ENCODE results near the gene LIN28B.

The LIN28B gene

GRCh38 chr6:104955927-104956730 is 778 bp upstream of the LIN28B start (continued):
- TF ChIP-seq PRDM2 (tag by site-specific recombination; IDR thresholded peaks at IDR 0.05; ENCODE audit: borderline replicate concordance): no peak
- no peak for TF ChIP-seq ATF2 (tag by site-specific recombination; IDR thresholded peaks at IDR 0.05; ENCODE audit: low read depth)
- TF ChIP-seq ZNF184 (tag by site-specific recombination; IDR thresholded peaks at IDR 0.05): no peak
- TF ChIP-seq, protein P1, sequence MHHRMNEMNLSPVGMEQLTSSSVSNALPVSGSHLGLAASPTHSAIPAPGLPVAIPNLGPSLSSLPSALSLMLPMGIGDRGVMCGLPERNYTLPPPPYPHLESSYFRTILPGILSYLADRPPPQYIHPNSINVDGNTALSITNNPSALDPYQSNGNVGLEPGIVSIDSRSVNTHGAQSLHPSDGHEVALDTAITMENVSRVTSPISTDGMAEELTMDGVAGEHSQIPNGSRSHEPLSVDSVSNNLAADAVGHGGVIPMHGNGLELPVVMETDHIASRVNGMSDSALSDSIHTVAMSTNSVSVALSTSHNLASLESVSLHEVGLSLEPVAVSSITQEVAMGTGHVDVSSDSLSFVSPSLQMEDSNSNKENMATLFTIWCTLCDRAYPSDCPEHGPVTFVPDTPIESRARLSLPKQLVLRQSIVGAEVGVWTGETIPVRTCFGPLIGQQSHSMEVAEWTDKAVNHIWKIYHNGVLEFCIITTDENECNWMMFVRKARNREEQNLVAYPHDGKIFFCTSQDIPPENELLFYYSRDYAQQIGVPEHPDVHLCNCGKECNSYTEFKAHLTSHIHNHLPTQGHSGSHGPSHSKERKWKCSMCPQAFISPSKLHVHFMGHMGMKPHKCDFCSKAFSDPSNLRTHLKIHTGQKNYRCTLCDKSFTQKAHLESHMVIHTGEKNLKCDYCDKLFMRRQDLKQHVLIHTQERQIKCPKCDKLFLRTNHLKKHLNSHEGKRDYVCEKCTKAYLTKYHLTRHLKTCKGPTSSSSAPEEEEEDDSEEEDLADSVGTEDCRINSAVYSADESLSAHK (tag by site-specific recombination; IDR thresholded peaks at IDR 0.05): no peak
- no peak for TF ChIP-seq ZNF140 (tag by site-specific recombination; IDR thresholded peaks at IDR 0.05)
- TF ChIP-seq ZNF626 (tag by site-specific recombination; IDR thresholded peaks at IDR 0.05): no peak
- no peak for TF ChIP-seq ZNF426 (tag by site-specific recombination; IDR thresholded peaks at IDR 0.05)
- no peak for TF ChIP-seq ZNF112 (tag by site-specific recombination; IDR thresholded peaks at IDR 0.05)
- no peak for TF ChIP-seq ZNF138 (tag by site-specific recombination; IDR thresholded peaks at IDR 0.05; ENCODE audit: borderline replicate concordance)
- no peak for TF ChIP-seq ZNF555 (tag by site-specific recombination; conservative IDR thresholded peaks at IDR 0.05)
- no peak for TF ChIP-seq ZBTB44 (tag by site-specific recombination; IDR thresholded peaks at IDR 0.05)
- TF ChIP-seq ZNF423 (tag by site-specific recombination; IDR thresholded peaks at IDR 0.05): no peak
- TF ChIP-seq MZF1 (tag by site-specific recombination; IDR thresholded peaks at IDR 0.05; ENCODE audit: borderline replicate concordance): peak; percentile 100
- TF ChIP-seq, protein P2, sequence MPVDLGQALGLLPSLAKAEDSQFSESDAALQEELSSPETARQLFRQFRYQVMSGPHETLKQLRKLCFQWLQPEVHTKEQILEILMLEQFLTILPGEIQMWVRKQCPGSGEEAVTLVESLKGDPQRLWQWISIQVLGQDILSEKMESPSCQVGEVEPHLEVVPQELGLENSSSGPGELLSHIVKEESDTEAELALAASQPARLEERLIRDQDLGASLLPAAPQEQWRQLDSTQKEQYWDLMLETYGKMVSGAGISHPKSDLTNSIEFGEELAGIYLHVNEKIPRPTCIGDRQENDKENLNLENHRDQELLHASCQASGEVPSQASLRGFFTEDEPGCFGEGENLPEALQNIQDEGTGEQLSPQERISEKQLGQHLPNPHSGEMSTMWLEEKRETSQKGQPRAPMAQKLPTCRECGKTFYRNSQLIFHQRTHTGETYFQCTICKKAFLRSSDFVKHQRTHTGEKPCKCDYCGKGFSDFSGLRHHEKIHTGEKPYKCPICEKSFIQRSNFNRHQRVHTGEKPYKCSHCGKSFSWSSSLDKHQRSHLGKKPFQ (tag by site-specific recombination; IDR thresholded peaks at IDR 0.05): no peak
- TF ChIP-seq IKZF3 (tag by site-specific recombination; IDR thresholded peaks at IDR 0.05): peak; percentile 78
- TF ChIP-seq ZBTB10 (tag by site-specific recombination; IDR thresholded peaks at IDR 0.05): no peak; the same call in 1 of the 2 replicates

Measured in HEK293 (cell line).